ENCODE measurements around the gene CDH23. TPM values are rescaled to one million over a fixed set of nuclear protein-coding genes. Genes with fewer than 3 reads are reported as not detected.

Gene CDH23
- total and polyA plus RNA-seq, 9 of the 15 experiments (the other 6 are each of a cell fraction or from before 2014, with no cell fraction given): 0.18 to 1.2 (median 0.47) TPM

DNA sequence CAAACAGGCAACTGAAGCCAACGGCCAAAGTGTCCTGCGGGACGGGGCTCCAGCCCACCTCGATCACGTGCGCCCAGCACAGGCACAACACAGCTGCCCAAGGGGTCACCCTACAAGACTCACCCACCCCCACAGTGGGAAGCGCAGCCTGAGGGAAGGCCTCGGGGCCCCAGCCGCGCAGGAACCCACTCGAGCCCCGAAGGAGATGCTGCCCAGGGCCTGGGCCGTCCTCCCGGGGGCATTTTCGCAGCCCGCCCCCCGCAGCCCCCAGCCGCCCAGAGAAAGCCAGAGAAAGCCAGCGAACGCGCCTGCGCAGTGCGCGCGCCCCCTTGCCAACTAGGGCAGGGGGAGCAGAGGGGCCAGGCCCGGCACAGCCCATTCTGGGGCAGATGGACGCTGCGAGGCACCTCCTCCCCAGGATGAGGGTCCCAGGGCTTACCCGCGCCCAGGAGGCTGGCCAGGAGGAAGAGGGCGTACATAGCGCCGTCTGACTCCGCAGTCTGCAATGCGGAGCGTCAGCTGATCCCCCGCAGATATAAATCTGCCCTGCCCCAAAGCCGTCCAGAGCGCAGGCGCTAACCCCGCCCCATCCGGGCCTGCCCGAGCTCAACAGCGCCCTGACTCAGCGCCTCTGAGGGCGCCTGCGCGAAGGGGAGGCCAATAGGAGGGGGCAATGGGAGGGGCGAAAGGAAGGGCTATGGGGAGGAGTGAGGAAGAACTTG is 454.2 kb downstream of the CDH23 start, which contains the start of gene PSAP (continued):
- TF ChIP-seq ATF1 (CRISPR knock-in tag; IDR thresholded peaks at IDR 0.05) (no peak), ATF1 (tag; IDR thresholded peaks at IDR 0.05) (peak; percentile 74), TOE1 (IDR thresholded peaks at IDR 0.05; ENCODE audit: borderline replicate concordance) (peak; percentile 90), TOE1 (CRISPR knock-in tag; IDR thresholded peaks at IDR 0.05; ENCODE audit: borderline replicate concordance, low read depth) (no peak), FIP1L1 (IDR thresholded peaks at IDR 0.05; ENCODE audit: low read depth, low read length, poor library complexity, severe bottlenecking) (peak; percentile 90), RBBP5 (IDR thresholded peaks at IDR 0.05; ENCODE audit: borderline replicate concordance, insufficient read depth, low read length, poor library complexity, severe bottlenecking) (peak; percentile 76), ZNF436 (CRISPR knock-in tag; IDR thresholded peaks at IDR 0.05) (no peak), L3MBTL2 (IDR thresholded peaks at IDR 0.05) (no peak; the same call in 1 of the 2 replicates), SMARCA5 (IDR thresholded peaks at IDR 0.05) (no peak), RBFOX2 (IDR thresholded peaks at IDR 0.05; ENCODE audit: low read depth, low read length) (peak; percentile 100), ZNF124 (CRISPR knock-in tag; IDR thresholded peaks at IDR 0.05) (no peak), XRCC5 (IDR thresholded peaks at IDR 0.05; ENCODE audit: low read depth, low read length) (peak; percentile 7; the same call in 1 of the 2 replicates), ZBED1 (IDR thresholded peaks at IDR 0.05) (peak; percentile 18; the same call in 1 of the 2 replicates), TGIF2 (CRISPR knock-in tag; IDR thresholded peaks at IDR 0.05) (peak; percentile 77; the same call in 1 of the 2 replicates), CREM (IDR thresholded peaks at IDR 0.05; ENCODE audit: low read depth) (peak; percentile 74), ADNP (tag; IDR thresholded peaks at IDR 0.05) (no peak), CBFB (CRISPR knock-in tag; IDR thresholded peaks at IDR 0.05) (peak; percentile 97), TCFL5 (CRISPR knock-in tag; conservative IDR thresholded peaks at IDR 0.05) (no peak), HCFC1 (IDR thresholded peaks at IDR 0.05; ENCODE audit: low read depth, low read length) (peak; percentile 5; the same call in 1 of the 2 replicates), DPF2 (IDR thresholded peaks at IDR 0.05) (peak; percentile 67), POLR2AphosphoS5 (IDR thresholded peaks at IDR 0.05; ENCODE audit: control insufficient read depth, insufficient read depth, low read depth, low read length) (peak; percentile 86), GTF2A2 (tag; IDR thresholded peaks at IDR 0.05) (peak; percentile 53; the same call in 1 of the 2 replicates)
- TF ChIP-seq, protein P1, sequence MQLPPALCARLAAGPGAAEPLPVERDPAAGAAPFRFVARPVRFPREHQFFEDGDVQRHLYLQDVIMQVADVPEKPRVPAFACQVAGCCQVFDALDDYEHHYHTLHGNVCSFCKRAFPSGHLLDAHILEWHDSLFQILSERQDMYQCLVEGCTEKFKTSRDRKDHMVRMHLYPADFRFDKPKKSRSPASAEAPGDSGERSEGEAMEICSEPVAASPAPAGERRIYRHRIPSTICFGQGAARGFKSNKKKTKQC (CRISPR knock-in tag; IDR thresholded peaks at IDR 0.05): peak; percentile 6; the same call in 1 of the 2 replicates
- TF ChIP-seq, protein P2, sequence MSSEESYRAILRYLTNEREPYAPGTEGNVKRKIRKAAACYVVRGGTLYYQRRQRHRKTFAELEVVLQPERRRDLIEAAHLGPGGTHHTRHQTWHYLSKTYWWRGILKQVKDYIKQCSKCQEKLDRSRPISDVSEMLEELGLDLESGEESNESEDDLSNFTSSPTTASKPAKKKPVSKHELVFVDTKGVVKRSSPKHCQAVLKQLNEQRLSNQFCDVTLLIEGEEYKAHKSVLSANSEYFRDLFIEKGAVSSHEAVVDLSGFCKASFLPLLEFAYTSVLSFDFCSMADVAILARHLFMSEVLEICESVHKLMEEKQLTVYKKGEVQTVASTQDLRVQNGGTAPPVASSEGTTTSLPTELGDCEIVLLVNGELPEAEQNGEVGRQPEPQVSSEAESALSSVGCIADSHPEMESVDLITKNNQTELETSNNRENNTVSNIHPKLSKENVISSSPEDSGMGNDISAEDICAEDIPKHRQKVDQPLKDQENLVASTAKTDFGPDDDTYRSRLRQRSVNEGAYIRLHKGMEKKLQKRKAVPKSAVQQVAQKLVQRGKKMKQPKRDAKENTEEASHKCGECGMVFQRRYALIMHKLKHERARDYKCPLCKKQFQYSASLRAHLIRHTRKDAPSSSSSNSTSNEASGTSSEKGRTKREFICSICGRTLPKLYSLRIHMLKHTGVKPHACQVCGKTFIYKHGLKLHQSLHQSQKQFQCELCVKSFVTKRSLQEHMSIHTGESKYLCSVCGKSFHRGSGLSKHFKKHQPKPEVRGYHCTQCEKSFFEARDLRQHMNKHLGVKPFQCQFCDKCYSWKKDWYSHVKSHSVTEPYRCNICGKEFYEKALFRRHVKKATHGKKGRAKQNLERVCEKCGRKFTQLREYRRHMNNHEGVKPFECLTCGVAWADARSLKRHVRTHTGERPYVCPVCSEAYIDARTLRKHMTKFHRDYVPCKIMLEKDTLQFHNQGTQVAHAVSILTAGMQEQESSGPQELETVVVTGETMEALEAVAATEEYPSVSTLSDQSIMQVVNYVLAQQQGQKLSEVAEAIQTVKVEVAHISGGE (CRISPR knock-in tag; IDR thresholded peaks at IDR 0.05): no peak
- TF ChIP-seq, protein P3, sequence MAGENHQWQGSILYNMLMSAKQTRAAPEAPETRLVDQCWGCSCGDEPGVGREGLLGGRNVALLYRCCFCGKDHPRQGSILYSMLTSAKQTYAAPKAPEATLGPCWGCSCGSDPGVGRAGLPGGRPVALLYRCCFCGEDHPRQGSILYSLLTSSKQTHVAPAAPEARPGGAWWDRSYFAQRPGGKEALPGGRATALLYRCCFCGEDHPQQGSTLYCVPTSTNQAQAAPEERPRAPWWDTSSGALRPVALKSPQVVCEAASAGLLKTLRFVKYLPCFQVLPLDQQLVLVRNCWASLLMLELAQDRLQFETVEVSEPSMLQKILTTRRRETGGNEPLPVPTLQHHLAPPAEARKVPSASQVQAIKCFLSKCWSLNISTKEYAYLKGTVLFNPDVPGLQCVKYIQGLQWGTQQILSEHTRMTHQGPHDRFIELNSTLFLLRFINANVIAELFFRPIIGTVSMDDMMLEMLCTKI (IDR thresholded peaks at IDR 0.05; ENCODE audit: partially characterized antibody): no peak
